Neuronal stem cell (in vitro differentiated cells): ENCODE data around the gene MYOF.

Experiments used
- DNase-seq: peaks from one replicate; pipeline ENCODE4 v3.0.0-alpha.2; 2013; ENCODE audit warnings: low spot score
- H2AFZ ChIP-seq: one replicate; pipeline ENCODE4 v1.6.1; 2013; ENCODE audit warnings: mild to moderate bottlenecking, low read length, inconsistent platforms
- H2AK5ac ChIP-seq: 2 replicates; pipeline ENCODE4 v1.6.1; 2013; ENCODE audit warnings: low read depth, mild to moderate bottlenecking, inconsistent platforms, low read length, moderate library complexity, mixed read lengths
- H2BK120ac ChIP-seq: 2 replicates; pipeline ENCODE4 v1.6.1; 2013; ENCODE audit warnings: low read depth, mild to moderate bottlenecking, inconsistent platforms, low read length, moderate library complexity, mixed read lengths
- H2BK12ac ChIP-seq: one replicate; pipeline ENCODE4 v1.6.1; 2013; ENCODE audit warnings: low read length, inconsistent platforms
- H2BK15ac ChIP-seq: 2 replicates; pipeline ENCODE4 v1.6.1; 2013; ENCODE audit warnings: mild to moderate bottlenecking, low read length, inconsistent platforms, mixed read lengths
- H2BK5ac ChIP-seq: one replicate; pipeline ENCODE4 v1.6.1; 2013; ENCODE audit warnings: inconsistent platforms, mild to moderate bottlenecking, low read length, moderate library complexity
- H3K14ac ChIP-seq: one replicate; pipeline ENCODE4 v1.6.1; 2013; ENCODE audit warnings: low read length, inconsistent platforms
- H3K18ac ChIP-seq: 2 replicates; pipeline ENCODE4 v1.6.1; 2013; ENCODE audit warnings: low read length, inconsistent platforms
- H3K23ac ChIP-seq: 2 replicates; pipeline ENCODE4 v1.6.1; 2013; ENCODE audit warnings: low read depth, mild to moderate bottlenecking, mixed read lengths, low read length, inconsistent platforms; ENCODE audit not compliant: poor library complexity
- H3K27ac ChIP-seq: replicated peaks from 3 replicates; pipeline ENCODE4 v1.5.1; 2013; ENCODE audit warnings: low read length, inconsistent platforms
- H3K27me3 ChIP-seq, 3 experiments: 2 replicates each; pipeline ENCODE4 v1.6.1; 2013; ENCODE audit warnings: low read length in 3 of 3, mild to moderate bottlenecking in 2 of 3, inconsistent platforms in 1 of 3, low read depth in 1 of 3, mixed read lengths in 1 of 3, moderate library complexity in 1 of 3; ENCODE audit not compliant: control insufficient read depth in 3 of 3, insufficient read depth in 3 of 3
- H3K36me3 ChIP-seq, 2 donors: replicated peaks in 1 of 2; 2 replicates each; pipeline ENCODE4 v1.6.1; 2013; ENCODE audit warnings: low read length in 2 of 2; ENCODE audit not compliant: control insufficient read depth in 2 of 2, insufficient read depth in 2 of 2
- H3K4ac ChIP-seq: 2 replicates; pipeline ENCODE4 v1.6.1; 2013; ENCODE audit warnings: inconsistent platforms, mild to moderate bottlenecking, low read length, moderate library complexity
- H3K4me1 ChIP-seq, 2 donors: 1 replicate in 1 of 2; 2 replicates in 1 of 2; pipeline ENCODE4 v1.6.1; 2013; ENCODE audit warnings: low read length in 2 of 2, low read depth in 1 of 2; ENCODE audit not compliant: control insufficient read depth in 2 of 2, insufficient read depth in 1 of 2
- H3K4me2 ChIP-seq: one replicate; pipeline ENCODE4 v1.6.1; 2013; ENCODE audit warnings: mild to moderate bottlenecking, low read length, inconsistent platforms; ENCODE audit not compliant: insufficient read depth, poor library complexity, severe bottlenecking
- H3K4me3 ChIP-seq, 2 donors: 2 replicates each; pipeline ENCODE4 v1.5.1; 2013; ENCODE audit warnings: low read length in 2 of 2, mild to moderate bottlenecking in 2 of 2, inconsistent platforms in 1 of 2, moderate library complexity in 1 of 2
- H3K79me1 ChIP-seq: one replicate; pipeline ENCODE4 v1.6.1; 2013; ENCODE audit warnings: low read depth, mild to moderate bottlenecking, inconsistent platforms, low read length, moderate library complexity
- H3K9ac ChIP-seq: one replicate; pipeline ENCODE4 v1.6.1; 2013; ENCODE audit warnings: mild to moderate bottlenecking, low read depth, low read length, inconsistent platforms; ENCODE audit not compliant: poor library complexity
- H3K9me3 ChIP-seq, 2 donors: replicated peaks in 1 of 2; 2 replicates each; pipeline versions ENCODE3 to v1.6.1; 2013; ENCODE audit warnings: low read length in 2 of 2, mild to moderate bottlenecking in 2 of 2, inconsistent platforms in 1 of 2, low read depth in 1 of 2, mixed read lengths in 1 of 2, moderate library complexity in 1 of 2; ENCODE audit not compliant: control insufficient read depth in 2 of 2, insufficient read depth in 1 of 2
- H4K8ac ChIP-seq: one replicate; pipeline ENCODE4 v1.6.1; 2013; ENCODE audit warnings: low read depth, mild to moderate bottlenecking, inconsistent platforms, low read length, moderate library complexity
- H4K91ac ChIP-seq: one replicate; pipeline ENCODE4 v1.6.1; 2013; ENCODE audit warnings: low read length, low read depth, mild to moderate bottlenecking, inconsistent platforms; ENCODE audit not compliant: poor library complexity
- WGBS, 2 donors: extraction: QIAGEN DNeasy Blood & Tissue Kit; methylation state at CpG; one replicate each; pipeline ENCODE4 v1.1.7; 2013; ENCODE audit warnings: missing lambda C conversion rate in 2 of 2, mixed read lengths in 1 of 2; ENCODE audit not compliant: insufficient read length in 2 of 2, insufficient replicate concordance in 1 of 2; ENCODE audit errors: extremely low coverage in 2 of 2; 5-methylcytosine and 5-hydroxymethylcytosine counted together

Gene MYOF

DNA sequence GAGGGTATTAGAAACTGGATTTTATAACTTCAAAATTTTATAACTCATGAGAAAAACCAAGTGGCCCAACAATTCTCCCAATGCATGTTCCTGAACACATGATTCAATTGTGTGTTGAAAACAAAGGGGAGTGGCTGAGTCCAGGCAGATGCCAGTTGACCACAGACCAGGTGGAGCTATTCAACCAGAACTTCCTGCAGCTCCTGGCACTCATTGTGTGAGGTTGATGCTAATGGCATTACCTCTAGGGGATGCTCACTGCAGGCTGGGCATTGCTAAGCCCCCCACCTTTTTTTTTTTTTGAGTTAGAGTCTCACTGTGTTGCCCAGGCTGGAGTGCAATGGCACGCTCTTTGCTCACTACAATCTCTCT, 20.3 kb downstream of the MYOF start:
- Histone ChIP-seq H4K8ac (no peak overlapping the region), H3K36me3 (no peaks in the 10 kb centered on the region), H3K4me1 (peaks cover 14 to 15% of the 10 kb centered on the region in 2 donors), H2BK15ac (no peak overlapping the region), H2AFZ (no peak overlapping the region), H3K79me1 (no peaks in the 10 kb centered on the region), H3K9me3 (no peaks in the 10 kb centered on the region), H3K18ac (no peak overlapping the region), H2BK5ac (no peak overlapping the region), H3K4me3 (no peak overlapping the region), H3K27me3 (no peaks in the 10 kb centered on the region), H3K4me2 (no peak overlapping the region), H2BK120ac (no peak overlapping the region), H3K9ac (no peak overlapping the region), H3K27ac (no peak overlapping the region), H3K4ac (no peak overlapping the region), H4K91ac (no peak overlapping the region), H2AK5ac (no peak overlapping the region), H2BK12ac (no peak overlapping the region), H3K23ac (no peak overlapping the region), H3K14ac (no peak overlapping the region)
- DNase-seq = no peak
- no CpG with 5 or more reads among the region's 1 CpG for WGBS, 2 donors

- Histone ChIP-seq H3K4me3 (no peak overlapping the region), H3K36me3 (no peaks in the 10 kb centered on the region), H3K23ac (no peak overlapping the region), H3K4me1 (peaks cover 14 to 20% of the 10 kb centered on the region in 2 donors), H4K8ac (no peak overlapping the region), H3K79me1 (no peaks in the 10 kb centered on the region), H3K9ac (no peak overlapping the region), H2BK5ac (no peak overlapping the region), H3K4me2 (no peak overlapping the region), H2BK15ac (no peak overlapping the region), H3K27me3 (no peaks in the 10 kb centered on the region), H3K14ac (no peak overlapping the region), H4K91ac (no peak overlapping the region), H2BK120ac (no peak overlapping the region), H2AK5ac (no peak overlapping the region), H3K9me3 (no peaks in the 10 kb centered on the region), H3K18ac (no peak overlapping the region), H2AFZ (no peak overlapping the region), H2BK12ac (no peak overlapping the region), H3K27ac (no peak overlapping the region), H3K4ac (no peak overlapping the region)
- no peak for DNase-seq
- WGBS, 2 donors = no CpG with 5 or more reads among the region's 4 CpGs
Measured at GRCh38 chr10:93461109-93461806, 20.9 kb downstream of the MYOF start.

DNA sequence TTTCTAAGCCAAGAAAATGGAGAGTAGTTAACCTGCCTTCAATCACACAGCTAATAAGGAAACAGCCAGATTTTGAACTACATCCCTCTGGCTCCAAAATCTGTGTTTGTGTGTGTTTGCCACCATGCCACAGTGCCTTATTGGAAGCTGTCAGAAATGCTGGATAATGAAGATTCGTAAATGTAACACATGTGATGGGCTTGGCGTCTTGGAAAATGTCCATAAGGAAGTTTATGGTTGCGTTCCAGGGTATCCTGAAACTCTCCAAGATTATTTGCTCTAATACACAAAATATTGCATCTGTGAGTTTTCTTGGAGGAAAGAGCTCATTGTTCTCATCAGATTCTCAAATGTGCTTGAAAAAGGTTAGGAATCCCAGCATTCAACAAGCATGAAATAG, 22.7 kb downstream of the MYOF start:
- no CpG with 5 or more reads among the region's 3 CpGs for WGBS, 2 donors
- H3K18ac ChIP-seq = no peak overlapping the region
- H2AFZ ChIP-seq = no peak overlapping the region
- H2AK5ac ChIP-seq = no peak overlapping the region
- no peaks in the 10 kb centered on the region for H3K9me3 ChIP-seq
- peaks cover 16 to 26% of the 10 kb centered on the region in 2 donors for H3K4me1 ChIP-seq
- no peak overlapping the region for H3K4me3 ChIP-seq
- no peak overlapping the region for H3K9ac ChIP-seq
- no peak overlapping the region for H4K91ac ChIP-seq
- H3K79me1 ChIP-seq = no peaks in the 10 kb centered on the region
- no peak overlapping the region for H2BK15ac ChIP-seq
- H3K4ac ChIP-seq = no peak overlapping the region
- DNase-seq = no peak
- no peak overlapping the region for H3K14ac ChIP-seq
- no peak overlapping the region for H4K8ac ChIP-seq
- no peak overlapping the region for H2BK12ac ChIP-seq
- H3K4me2 ChIP-seq = no peak overlapping the region
- H3K27ac ChIP-seq = peak overlapping the region; percentile 76
- H3K27me3 ChIP-seq = no peaks in the 10 kb centered on the region
- no peak overlapping the region for H2BK120ac ChIP-seq
- no peak overlapping the region for H3K23ac ChIP-seq
- no peaks in the 10 kb centered on the region for H3K36me3 ChIP-seq
- no peak overlapping the region for H2BK5ac ChIP-seq

DNA sequence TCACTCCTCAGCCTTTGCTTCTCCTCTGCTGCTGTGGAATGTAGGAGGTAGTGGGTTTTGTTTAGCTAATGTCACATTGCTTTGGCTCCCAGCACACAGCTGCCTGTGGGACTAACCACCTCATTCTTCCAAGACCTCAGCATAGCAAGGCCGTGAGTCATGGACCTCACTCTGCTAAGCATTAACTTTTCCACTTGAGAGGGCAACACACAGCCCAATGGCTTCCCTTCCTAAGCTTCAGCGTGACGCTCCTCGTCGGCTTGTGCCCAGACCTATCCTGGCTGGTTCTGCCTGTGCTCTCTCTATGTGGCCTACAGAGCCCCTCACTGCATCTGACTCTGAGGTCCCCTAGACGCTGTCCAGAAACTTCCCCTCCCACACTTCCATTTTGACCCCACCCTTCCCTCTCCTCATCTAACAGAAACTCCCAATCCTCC, 23.3 kb downstream of the MYOF start:
- Histone ChIP-seq H3K18ac (peak overlapping the region; percentile 93), H3K27ac (peak overlapping the region; percentile 76), H2BK5ac (no peak overlapping the region), H2BK15ac (no peak overlapping the region), H4K91ac (no peak overlapping the region), H3K27me3 (no peaks in the 10 kb centered on the region), H3K14ac (no peak overlapping the region), H3K9ac (no peak overlapping the region), H4K8ac (no peak overlapping the region), H3K4ac (no peak overlapping the region), H2BK12ac (no peak overlapping the region), H3K79me1 (no peaks in the 10 kb centered on the region), H3K4me3 (no peak overlapping the region), H3K4me2 (no peak overlapping the region), H3K23ac (no peak overlapping the region), H3K4me1 (peaks cover 16 to 26% of the 10 kb centered on the region in 2 donors), H3K9me3 (no peaks in the 10 kb centered on the region), H3K36me3 (no peaks in the 10 kb centered on the region), H2AK5ac (no peak overlapping the region), H2BK120ac (peak overlapping the region; percentile 42), H2AFZ (peak overlapping the region; percentile 59)
- no CpG with 5 or more reads among the region's 6 CpGs for WGBS, 2 donors
- no peak for DNase-seq
